ENCODE measurements around the gene GRIK4.

The GRIK4 gene
- long read RNA-seq: 0 reads

GRCh38 chr11:120511116-120511819, at the start of gene GRIK4:
GRIK4 (plus strand) TSS chr11:120511748; CDS start chr11:120660319, 148,571 bp downstream.
- Histone ChIP-seq H3K27me3 (ENCODE audit: insufficient read depth, poor library complexity, severe bottlenecking) (peaks cover 13% of the 10 kb centered on the region), H3K4me3 (replicated peaks; ENCODE audit: insufficient read depth, low read length) (no peak within 1 kb of the TSS), H3K27ac (replicated peaks) (no peak within 1 kb of the TSS)
- TF ChIP-seq CTCF (IDR thresholded peaks at IDR 0.05; ENCODE audit: insufficient read depth, low read length) (peak; percentile 58), POLR2AphosphoS5 (IDR thresholded peaks at IDR 0.05; ENCODE audit: low read depth) (no peak), GABPA (IDR thresholded peaks at IDR 0.05; ENCODE audit: low read depth) (no peak)
- DNase-seq (ENCODE audit: low read depth in 1 of 2, low spot score in 1 of 2): peak; percentile 35 to 70

DNA sequence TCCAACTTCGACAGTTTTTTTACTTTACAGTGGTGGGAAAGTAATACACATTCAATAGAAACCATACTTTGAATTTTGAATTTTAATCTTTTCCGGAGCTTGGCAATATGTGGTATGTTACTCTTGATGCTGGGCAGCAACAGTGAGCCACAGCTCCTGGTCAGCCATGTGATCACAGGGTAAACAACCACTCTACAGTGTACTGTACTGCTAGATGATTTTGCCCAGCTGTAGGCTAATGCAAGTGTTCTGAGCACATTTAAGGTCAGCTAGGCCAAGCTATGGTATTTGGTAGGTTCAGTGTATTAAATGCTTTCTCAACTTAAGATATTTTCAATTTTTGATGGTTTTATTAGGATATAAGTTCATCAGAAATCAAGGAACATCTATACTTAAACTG, 48.7 kb upstream of the GRIK4 start:
- Histone ChIP-seq H3K27ac (replicated peaks) (no peak overlapping the region), H3K4me3 (replicated peaks; ENCODE audit: insufficient read depth, low read length) (no peak overlapping the region), H3K27me3 (ENCODE audit: insufficient read depth, poor library complexity, severe bottlenecking) (peaks cover 4% of the 10 kb centered on the region)
- TF ChIP-seq GABPA (IDR thresholded peaks at IDR 0.05; ENCODE audit: low read depth): no peak
- no peak for DNase-seq (ENCODE audit: low read depth in 1 of 2, low spot score in 1 of 2)

DNA sequence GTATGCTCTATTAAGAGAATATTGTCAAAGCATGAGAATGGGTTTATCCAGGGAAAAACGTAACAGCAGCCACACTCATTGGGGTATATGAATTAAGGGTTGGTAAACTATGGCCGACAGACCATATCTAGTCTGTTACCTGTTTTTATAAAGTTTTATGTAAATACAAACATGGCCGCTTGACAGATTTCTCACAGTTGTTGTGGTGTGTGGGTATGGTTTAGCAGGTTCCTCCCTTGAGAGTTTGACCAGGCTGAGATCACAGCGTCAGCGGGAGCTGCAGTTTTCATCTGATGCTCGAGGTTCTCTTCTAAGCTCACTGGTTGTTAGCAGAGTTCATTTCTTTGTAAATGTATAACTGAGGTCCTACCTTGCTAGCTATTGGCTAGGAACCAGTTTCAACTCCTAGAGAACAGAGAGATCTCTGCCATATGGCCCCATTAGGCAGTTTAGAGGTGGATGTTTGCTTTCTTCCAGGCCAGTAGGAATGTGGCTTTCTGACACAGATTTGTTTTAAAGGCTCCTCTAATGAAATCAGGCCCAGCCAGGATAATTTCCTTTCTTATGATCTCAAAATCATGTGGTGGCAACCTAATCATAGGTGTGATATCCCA, 45.5 kb upstream of the GRIK4 start:
- Histone ChIP-seq H3K27me3 (ENCODE audit: insufficient read depth, poor library complexity, severe bottlenecking) (no peaks in the 10 kb centered on the region), H3K4me3 (replicated peaks; ENCODE audit: insufficient read depth, low read length) (no peak overlapping the region), H3K27ac (replicated peaks) (no peak overlapping the region)
- no peak for TF ChIP-seq CTCF (IDR thresholded peaks at IDR 0.05; ENCODE audit: insufficient read depth, low read length)
- no peak for TF ChIP-seq GABPA (IDR thresholded peaks at IDR 0.05; ENCODE audit: low read depth)
- no peak for TF ChIP-seq POLR2AphosphoS5 (IDR thresholded peaks at IDR 0.05; ENCODE audit: low read depth)
- TF ChIP-seq, protein P1, sequence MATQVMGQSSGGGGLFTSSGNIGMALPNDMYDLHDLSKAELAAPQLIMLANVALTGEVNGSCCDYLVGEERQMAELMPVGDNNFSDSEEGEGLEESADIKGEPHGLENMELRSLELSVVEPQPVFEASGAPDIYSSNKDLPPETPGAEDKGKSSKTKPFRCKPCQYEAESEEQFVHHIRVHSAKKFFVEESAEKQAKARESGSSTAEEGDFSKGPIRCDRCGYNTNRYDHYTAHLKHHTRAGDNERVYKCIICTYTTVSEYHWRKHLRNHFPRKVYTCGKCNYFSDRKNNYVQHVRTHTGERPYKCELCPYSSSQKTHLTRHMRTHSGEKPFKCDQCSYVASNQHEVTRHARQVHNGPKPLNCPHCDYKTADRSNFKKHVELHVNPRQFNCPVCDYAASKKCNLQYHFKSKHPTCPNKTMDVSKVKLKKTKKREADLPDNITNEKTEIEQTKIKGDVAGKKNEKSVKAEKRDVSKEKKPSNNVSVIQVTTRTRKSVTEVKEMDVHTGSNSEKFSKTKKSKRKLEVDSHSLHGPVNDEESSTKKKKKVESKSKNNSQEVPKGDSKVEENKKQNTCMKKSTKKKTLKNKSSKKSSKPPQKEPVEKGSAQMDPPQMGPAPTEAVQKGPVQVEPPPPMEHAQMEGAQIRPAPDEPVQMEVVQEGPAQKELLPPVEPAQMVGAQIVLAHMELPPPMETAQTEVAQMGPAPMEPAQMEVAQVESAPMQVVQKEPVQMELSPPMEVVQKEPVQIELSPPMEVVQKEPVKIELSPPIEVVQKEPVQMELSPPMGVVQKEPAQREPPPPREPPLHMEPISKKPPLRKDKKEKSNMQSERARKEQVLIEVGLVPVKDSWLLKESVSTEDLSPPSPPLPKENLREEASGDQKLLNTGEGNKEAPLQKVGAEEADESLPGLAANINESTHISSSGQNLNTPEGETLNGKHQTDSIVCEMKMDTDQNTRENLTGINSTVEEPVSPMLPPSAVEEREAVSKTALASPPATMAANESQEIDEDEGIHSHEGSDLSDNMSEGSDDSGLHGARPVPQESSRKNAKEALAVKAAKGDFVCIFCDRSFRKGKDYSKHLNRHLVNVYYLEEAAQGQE (IDR thresholded peaks at IDR 0.05; ENCODE audit: insufficient replicate concordance, low read depth): no peak
- TF ChIP-seq SPI1 (IDR thresholded peaks at IDR 0.05; ENCODE audit: borderline replicate concordance, low read depth): no peak
- no peak for DNase-seq (ENCODE audit: low read depth in 1 of 2, low spot score in 1 of 2)

- no peak for DNase-seq (ENCODE audit: low read depth in 1 of 2, low spot score in 1 of 2)
- no peak overlapping the region for H3K4me3 ChIP-seq (replicated peaks; ENCODE audit: insufficient read depth, low read length)
- TF ChIP-seq SPI1 (IDR thresholded peaks at IDR 0.05; ENCODE audit: borderline replicate concordance, low read depth) (no peak), CTCF (IDR thresholded peaks at IDR 0.05; ENCODE audit: insufficient read depth, low read length) (no peak), POLR2AphosphoS5 (IDR thresholded peaks at IDR 0.05; ENCODE audit: low read depth) (no peak)
- H3K27ac ChIP-seq (replicated peaks): no peak overlapping the region
- peaks cover 3% of the 10 kb centered on the region for H3K27me3 ChIP-seq (ENCODE audit: insufficient read depth, poor library complexity, severe bottlenecking)
Observed at GRCh38 chr11:120467627-120468026, 43.9 kb upstream of the GRIK4 start.

DNA sequence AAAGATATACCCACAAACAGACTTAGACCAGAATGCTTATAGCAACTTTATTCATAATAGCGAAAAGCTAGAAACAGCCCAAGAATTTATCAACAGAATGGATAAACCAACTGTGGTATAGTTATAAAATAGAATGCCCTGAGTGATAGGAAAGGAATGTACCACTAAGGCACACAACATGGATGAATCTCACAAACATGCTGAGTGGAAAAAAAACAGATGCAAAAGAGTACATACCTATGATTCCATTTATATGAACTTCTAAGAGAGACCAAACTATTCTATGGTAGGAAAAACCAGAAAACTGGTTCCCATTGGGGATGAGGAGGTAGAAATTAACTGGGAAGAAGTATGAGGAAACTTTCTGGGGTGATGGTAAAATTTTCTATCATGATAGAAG, 40.4 kb upstream of the GRIK4 start:
- TF ChIP-seq CTCF (IDR thresholded peaks at IDR 0.05; ENCODE audit: insufficient read depth, low read length) (no peak), SPI1 (IDR thresholded peaks at IDR 0.05; ENCODE audit: borderline replicate concordance, low read depth) (no peak), GABPA (IDR thresholded peaks at IDR 0.05; ENCODE audit: low read depth) (no peak)
- Histone ChIP-seq H3K27ac (replicated peaks) (no peak overlapping the region), H3K4me3 (replicated peaks; ENCODE audit: insufficient read depth, low read length) (no peak overlapping the region), H3K27me3 (ENCODE audit: insufficient read depth, poor library complexity, severe bottlenecking) (peaks cover 11% of the 10 kb centered on the region)
- no peak for DNase-seq (ENCODE audit: low read depth in 1 of 2, low spot score in 1 of 2)
